GM18861 (cell line): ENCODE data around the gene CIPC.

Experiments used
- ATAC-seq: cut with Tn5 transposase; IDR thresholded peaks from one replicate; pipeline ENCODE4 v1.9.1; 2021; ENCODE audit not compliant: unreplicated experiment

Gene CIPC

GRCh38 chr14:77097700-77098528 is at the start of gene CIPC:
Gene CIPC (plus strand): TSS chr14:77098258. CDS start chr14:77105709, 7,451 bp downstream.
- peak; percentile 76 for ATAC-seq

GRCh38 chr14:77051116-77051515 is 46.9 kb upstream of the CIPC start:
- ATAC-seq: no peak

GRCh38 chr14:77052281-77053044 is 45.6 kb upstream of the CIPC start:
- no peak for ATAC-seq

GRCh38 chr14:77053046-77053841 is 44.8 kb upstream of the CIPC start:
- ATAC-seq: peak; percentile 45

- ATAC-seq: no peak
Measured at GRCh38 chr14:77055306-77055705, 42.8 kb upstream of the CIPC start.

- no peak for ATAC-seq
Measured at GRCh38 chr14:77055981-77056380, 42.1 kb upstream of the CIPC start.

GRCh38 chr14:77058117-77058516 is 39.9 kb upstream of the CIPC start:
- ATAC-seq: no peak

GRCh38 chr14:77058785-77059184 is 39.3 kb upstream of the CIPC start:
- ATAC-seq: no peak

- ATAC-seq: no peak
Measured at GRCh38 chr14:77059276-77059915, 38.7 kb upstream of the CIPC start.

GRCh38 chr14:77061630-77062257 is 36.3 kb upstream of the CIPC start:
- no peak for ATAC-seq

- ATAC-seq: no peak
Measured at GRCh38 chr14:77062261-77062660, 35.8 kb upstream of the CIPC start.

GRCh38 chr14:77063571-77064171 is 34.4 kb upstream of the CIPC start:
- ATAC-seq: no peak

- ATAC-seq: no peak
Measured at GRCh38 chr14:77064521-77065178, 33.4 kb upstream of the CIPC start.

- no peak for ATAC-seq
Measured at GRCh38 chr14:77065851-77066577, 32.0 kb upstream of the CIPC start.

GRCh38 chr14:77066578-77067172 is 31.4 kb upstream of the CIPC start:
- ATAC-seq: no peak

- ATAC-seq: no peak
Measured at GRCh38 chr14:77067632-77068516, 30.2 kb upstream of the CIPC start.

GRCh38 chr14:77068517-77069200 is 29.4 kb upstream of the CIPC start:
- ATAC-seq: no peak
